AG04450 (cell line): ENCODE data around the gene CPVL. TPM values are rescaled to one million over a fixed set of nuclear protein-coding genes. Genes with fewer than 3 reads are reported as not detected.

Source experiments
- CTCF ChIA-PET: fragments of 300-600, 350-600 bp; formaldehyde crosslinking; extraction: SDS; loops from one replicate; lab custom pipeline; 2022; ENCODE audit warnings: antibody characterized with exemption, inconsistent platforms; lab: Charles Lee
- POLR2A ChIA-PET: fragments of 350-600 bp; formaldehyde crosslinking; extraction: SDS; loops from one replicate; lab custom pipeline; 2021; ENCODE audit warnings: antibody characterized with exemption, inconsistent platforms; lab: Yijun Ruan, JAX
- DNase-seq: peaks from one replicate; pipeline ENCODE4 v3.0.0-alpha.2; 2011; ENCODE audit warnings: low read depth, low spot score
- H3K27ac ChIP-seq: one replicate; pipeline ENCODE4 v1.5.1; 2012; ENCODE audit warnings: low read depth, low read length, control low read depth
- H3K27me3 ChIP-seq: one replicate; pipeline ENCODE4 v1.6.0; 2012; ENCODE audit warnings: low read length; ENCODE audit not compliant: control insufficient read depth, insufficient read depth
- H3K4me3 ChIP-seq: 2 replicates; pipeline ENCODE4 v1.5.1; 2011; ENCODE audit warnings: mild to moderate bottlenecking, low read depth, low read length, control low read depth
- H3K9me3 ChIP-seq: 2 replicates; pipeline ENCODE4 v1.5.1; 2012; ENCODE audit warnings: low read length; ENCODE audit not compliant: control insufficient read depth, insufficient read depth
- polyA plus RNA-seq: library from polyadenylated mRNA; depleted of rRNA; stranded (reverse); fragments of >200 nt; gene quantifications from 2 replicates; pipeline ENCODE4 v1.2.3, GENCODE V29; 2011
- TF ChIP-seq, protein P1 (sequence below): IDR thresholded peaks from 2 replicates; pipeline ENCODE4 v1.5.1; 2011; ENCODE audit warnings: low read depth, low read length, control low read depth, inconsistent platforms

CPVL gene
- polyA plus RNA-seq, 1 experiment = not detected

GRCh38 chr7:28999895-29000716 is 146.2 kb downstream of the CPVL start:
- CTCF ChIA-PET = interaction anchor here (4.3 kb wide), 1 partner anchor 78 kb away, joined by 12 read pairs; no protein-coding TSS in a partner anchor
- DNase-seq = no peak
- POLR2A ChIA-PET = no interaction called here
- TF ChIP-seq, protein P1, sequence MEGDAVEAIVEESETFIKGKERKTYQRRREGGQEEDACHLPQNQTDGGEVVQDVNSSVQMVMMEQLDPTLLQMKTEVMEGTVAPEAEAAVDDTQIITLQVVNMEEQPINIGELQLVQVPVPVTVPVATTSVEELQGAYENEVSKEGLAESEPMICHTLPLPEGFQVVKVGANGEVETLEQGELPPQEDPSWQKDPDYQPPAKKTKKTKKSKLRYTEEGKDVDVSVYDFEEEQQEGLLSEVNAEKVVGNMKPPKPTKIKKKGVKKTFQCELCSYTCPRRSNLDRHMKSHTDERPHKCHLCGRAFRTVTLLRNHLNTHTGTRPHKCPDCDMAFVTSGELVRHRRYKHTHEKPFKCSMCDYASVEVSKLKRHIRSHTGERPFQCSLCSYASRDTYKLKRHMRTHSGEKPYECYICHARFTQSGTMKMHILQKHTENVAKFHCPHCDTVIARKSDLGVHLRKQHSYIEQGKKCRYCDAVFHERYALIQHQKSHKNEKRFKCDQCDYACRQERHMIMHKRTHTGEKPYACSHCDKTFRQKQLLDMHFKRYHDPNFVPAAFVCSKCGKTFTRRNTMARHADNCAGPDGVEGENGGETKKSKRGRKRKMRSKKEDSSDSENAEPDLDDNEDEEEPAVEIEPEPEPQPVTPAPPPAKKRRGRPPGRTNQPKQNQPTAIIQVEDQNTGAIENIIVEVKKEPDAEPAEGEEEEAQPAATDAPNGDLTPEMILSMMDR = no peak
- Histone ChIP-seq H3K27ac (no peak overlapping the region), H3K9me3 (no peaks in the 10 kb centered on the region), H3K27me3 (peaks cover 24% of the 10 kb centered on the region), H3K4me3 (no peak overlapping the region)

DNA sequence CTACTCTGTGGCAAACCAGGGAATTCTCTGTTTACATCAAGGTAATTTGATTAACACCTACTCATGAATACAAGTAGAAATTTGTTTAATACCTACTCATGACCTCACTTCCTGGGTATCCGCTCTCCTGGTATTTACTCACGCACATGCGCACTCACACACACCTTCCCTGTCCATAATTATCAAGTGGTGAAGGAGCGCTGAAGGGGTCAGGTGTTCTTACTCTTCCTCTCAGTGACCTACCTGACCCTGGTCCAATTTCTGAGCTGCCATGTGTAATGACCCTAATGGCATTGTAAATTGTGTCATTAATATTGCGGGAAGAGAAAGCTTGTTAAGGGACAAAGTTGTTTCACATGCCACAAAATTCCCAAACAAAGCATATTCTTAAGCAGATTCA is 146.9 kb downstream of the CPVL start:
- H3K27me3 ChIP-seq = peaks cover 24% of the 10 kb centered on the region
- no peak overlapping the region for H3K27ac ChIP-seq
- CTCF ChIA-PET = interaction anchor here (2.5 to 4.3 kb wide), 2 partner anchors 72 to 77 kb away, joined by 12 to 13 read pairs; no protein-coding TSS in a partner anchor
- POLR2A ChIA-PET = no interaction called here
- H3K4me3 ChIP-seq = no peak overlapping the region
- no peak for DNase-seq
- H3K9me3 ChIP-seq = no peaks in the 10 kb centered on the region
- TF ChIP-seq, protein P1 = no peak

- no peaks in the 10 kb centered on the region for H3K9me3 ChIP-seq
- POLR2A ChIA-PET = no interaction called here
- no peak for DNase-seq
- H3K27ac ChIP-seq = no peak overlapping the region
- no peak overlapping the region for H3K4me3 ChIP-seq
- CTCF ChIA-PET = interaction anchor here (0.7 to 2.5 kb wide), 3 partner anchors 42 to 109 kb away, joined by 3 to 13 read pairs (median 5); no protein-coding TSS in a partner anchor
- H3K27me3 ChIP-seq = peaks cover 27% of the 10 kb centered on the region
- TF ChIP-seq, protein P1 = no peak
These were observed 148.2 kb downstream of the CPVL start for GRCh38 chr7:28998105-28998504.

- TF ChIP-seq, protein P1 = no peak
- Histone ChIP-seq H3K27me3 (peaks cover 24% of the 10 kb centered on the region), H3K27ac (no peak overlapping the region), H3K4me3 (no peak overlapping the region), H3K9me3 (no peaks in the 10 kb centered on the region)
- ChIA-PET POLR2A (no interaction called here), CTCF (interaction anchor here (1.5 to 2.5 kb wide), 2 partner anchors 70 to 110 kb away, joined by 5 to 13 read pairs; no protein-coding TSS in a partner anchor)
- no peak for DNase-seq
These were observed 149.5 kb downstream of the CPVL start for GRCh38 chr7:28996836-28997235.

DNA sequence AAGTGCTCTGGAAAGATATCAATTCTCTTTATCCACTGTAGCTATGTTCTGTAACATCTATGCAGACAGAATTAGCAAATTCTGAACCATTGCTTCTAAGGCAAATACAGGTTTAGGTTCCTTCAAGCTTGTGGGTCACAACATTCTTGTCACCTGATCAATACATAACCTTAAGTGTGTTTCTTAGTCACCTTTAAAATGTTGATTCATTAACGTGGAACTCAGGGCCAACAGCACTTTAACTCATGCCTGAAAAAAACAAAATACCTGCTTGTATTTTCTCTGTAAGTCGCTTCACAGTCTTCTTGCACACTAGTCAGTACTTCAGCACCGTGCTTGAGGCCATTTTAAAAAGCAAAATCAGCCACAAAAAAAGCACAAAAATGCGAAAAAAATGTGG is 153.0 kb downstream of the CPVL start:
- Histone ChIP-seq H3K27me3 (peaks cover 12% of the 10 kb centered on the region), H3K4me3 (no peak overlapping the region), H3K27ac (no peak overlapping the region), H3K9me3 (no peaks in the 10 kb centered on the region)
- POLR2A ChIA-PET = no interaction called here
- CTCF ChIA-PET = interaction anchor here (2.4 kb wide), 1 partner anchor 71 kb away, joined by 8 read pairs; no protein-coding TSS in a partner anchor
- DNase-seq = no peak
- TF ChIP-seq, protein P1 = no peak
